Astrocyte of the cerebellum (primary cell): Measurements from ENCODE around the gene CLCF1.

Source experiments
- DNase-seq: peaks from one replicate; pipeline ENCODE4 v3.0.0-alpha.2; 2011; ENCODE audit warnings: low read depth
- H3K4me3 ChIP-seq: 2 replicates; pipeline ENCODE4 v1.5.1; 2011; ENCODE audit warnings: mild to moderate bottlenecking, low read depth, low read length, moderate library complexity
- CTCF ChIP-seq: IDR thresholded peaks from 2 replicates; pipeline ENCODE4 v1.5.1; 2012; ENCODE audit warnings: low read length, low read depth, moderate library complexity, mild to moderate bottlenecking; ENCODE audit errors: missing control alignments
- in situ Hi-C: cut with HindIII; loops from 2 replicates; pipeline ENCODE4 v1.10.0; 2017; ENCODE audit warnings: low sequenced_read_pairs

CLCF1 gene

GRCh38 chr11:67387069-67387468, 13.7 kb upstream of the CLCF1 start:
- no peak for DNase-seq
- H3K4me3 ChIP-seq, result no peak overlapping the region
- TF ChIP-seq CTCF, result no peak
- in situ Hi-C loops, result loop anchor here (5.0 kb wide), 1 partner anchor 40 kb away; no protein-coding TSS in a partner anchor

- in situ Hi-C loops, result loop anchor here (5.0 kb wide), 1 partner anchor 38 kb away; no protein-coding TSS in a partner anchor
- DNase-seq, result no peak
- no peak overlapping the region for H3K4me3 ChIP-seq
- no peak for TF ChIP-seq CTCF
These were observed 11.5 kb upstream of the CLCF1 start for GRCh38 chr11:67384851-67385366.

DNA sequence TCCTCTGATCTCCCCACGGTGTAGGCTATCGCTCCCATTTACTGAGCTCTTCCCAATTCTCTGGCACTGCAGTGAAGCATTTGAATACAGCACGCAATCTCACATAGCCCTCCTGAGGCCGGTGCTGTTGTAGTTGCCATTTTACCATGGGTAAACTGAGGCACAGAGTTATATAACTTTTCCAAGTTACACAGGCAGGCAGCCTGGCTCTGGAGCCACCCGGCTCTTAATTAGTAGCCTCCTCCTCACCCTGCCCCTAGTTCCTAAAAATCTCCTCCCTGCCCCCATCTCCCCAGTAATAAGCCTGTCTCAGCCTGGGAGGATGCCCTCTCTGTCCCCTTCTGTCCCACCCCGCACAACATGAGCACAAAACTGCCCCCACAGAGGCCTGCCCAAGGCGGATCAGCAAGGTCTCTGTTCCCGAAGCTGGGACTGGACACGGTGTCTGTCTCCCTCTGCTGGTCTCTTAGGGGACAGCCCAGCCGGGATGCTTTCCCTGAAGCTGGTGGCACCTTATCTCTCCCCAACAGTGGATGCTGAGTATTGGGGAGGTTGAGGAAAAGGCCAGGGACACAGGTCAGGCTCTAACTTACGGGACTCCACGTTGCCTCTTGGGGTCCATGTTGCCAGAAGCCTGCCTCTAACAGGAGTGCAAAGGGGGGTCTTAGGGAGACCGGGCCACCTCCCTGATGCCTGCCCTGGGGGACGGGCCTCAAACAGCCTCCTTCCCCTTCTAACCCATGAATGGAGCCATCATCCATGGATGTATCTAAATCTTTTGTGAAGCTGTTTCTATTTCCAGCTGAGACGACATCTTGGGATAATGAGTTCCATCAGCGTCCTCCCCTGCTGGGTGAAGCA, 9.1 kb upstream of the CLCF1 start:
- in situ Hi-C loops, result no loop called here
- H3K4me3 ChIP-seq, result no peak overlapping the region
- peak; percentile 99 for TF ChIP-seq CTCF
- no peak for DNase-seq

DNA sequence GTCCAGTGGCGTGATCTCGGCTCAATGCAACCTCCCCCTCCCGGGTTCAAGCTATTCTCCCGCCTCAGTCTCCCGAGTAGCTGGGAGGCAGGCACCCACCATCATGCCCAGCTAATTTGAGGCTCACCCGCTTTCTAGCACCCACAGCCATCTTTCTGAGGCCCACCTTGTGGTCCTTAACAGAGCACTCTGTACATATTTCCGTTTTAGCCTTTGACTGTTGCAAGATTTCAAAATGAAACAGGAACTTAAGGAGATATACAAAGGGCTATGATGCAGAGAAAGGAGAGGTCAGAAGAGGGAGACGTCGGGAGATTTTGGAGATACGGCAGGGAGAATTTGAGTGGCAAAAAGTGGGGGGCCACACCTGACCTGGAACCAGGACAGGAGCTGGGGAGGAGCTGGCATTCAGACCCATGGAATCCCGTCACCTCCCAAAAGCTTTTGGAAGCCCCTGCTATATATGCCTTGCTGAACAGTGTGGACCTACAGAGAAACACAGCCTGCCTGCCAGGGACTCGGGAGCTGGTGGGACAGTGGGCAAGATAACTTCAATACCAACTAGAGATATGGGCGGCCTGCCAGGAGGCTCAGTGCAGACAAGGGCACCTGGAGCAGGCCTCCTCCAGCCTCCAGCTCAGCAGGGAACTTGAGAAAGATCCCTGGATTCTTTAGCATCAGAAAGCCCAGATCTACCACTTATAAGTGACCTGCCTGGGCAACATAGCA, 8.0 kb upstream of the CLCF1 start:
- H3K4me3 ChIP-seq, result no peak overlapping the region
- no peak for DNase-seq
- in situ Hi-C loops, result no loop called here
- no peak for TF ChIP-seq CTCF

DNA sequence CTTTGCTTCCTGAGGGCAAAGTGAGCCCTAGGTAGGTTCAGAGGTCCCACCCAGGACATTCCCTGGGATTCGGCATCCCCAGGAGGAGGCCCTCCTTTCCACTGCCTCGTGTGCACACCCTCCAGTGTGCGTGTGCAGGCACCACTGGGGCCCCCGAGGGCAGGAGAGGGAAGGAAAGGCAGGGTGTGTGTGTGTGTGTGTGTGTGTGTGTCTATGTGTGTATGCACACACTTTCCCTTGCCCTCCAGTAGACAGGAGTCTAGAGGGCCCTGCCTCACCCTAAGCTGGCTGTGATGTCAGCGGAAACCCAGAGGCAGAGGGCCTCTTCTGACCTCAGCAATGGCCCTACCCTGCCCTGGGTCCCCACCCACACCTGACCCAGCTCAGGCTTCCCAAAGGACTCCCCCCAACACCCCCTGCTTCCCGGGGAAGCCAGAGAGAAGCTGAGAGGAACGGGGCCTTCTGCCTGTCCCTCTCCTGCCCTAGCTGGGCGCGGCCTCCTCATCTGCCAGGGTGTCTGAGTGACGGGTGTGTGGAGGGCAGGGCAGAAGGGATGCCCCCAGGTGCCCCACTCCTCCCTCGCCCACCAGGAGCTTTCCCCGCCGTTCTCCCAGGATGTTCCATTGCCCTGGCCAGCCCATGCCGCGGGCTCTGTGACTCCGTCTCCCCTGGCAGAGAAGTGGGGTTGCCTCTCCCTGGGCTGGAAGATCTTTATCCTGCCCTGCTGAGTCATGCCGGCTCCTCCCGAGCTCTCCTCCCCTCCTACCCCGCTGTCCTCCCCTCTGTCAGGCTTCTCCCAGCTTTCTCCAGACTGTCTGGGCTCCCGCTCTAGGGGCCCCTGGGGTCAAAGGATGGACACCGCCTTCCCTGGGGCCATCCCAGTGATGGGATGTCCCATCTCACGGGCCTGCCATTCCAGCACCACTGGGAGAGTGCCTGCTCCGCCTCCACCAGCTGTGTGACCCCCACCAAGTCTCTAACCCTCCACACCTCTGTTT, 6.0 kb upstream of the CLCF1 start:
- in situ Hi-C loops, result no loop called here
- no peak overlapping the region for H3K4me3 ChIP-seq
- TF ChIP-seq CTCF, result no peak
- DNase-seq, result no peak
